Brain microvascular endothelial cell (primary cell): Measurements from ENCODE around the gene CARMIL1.

Experiments
- DNase-seq: peaks from one replicate; pipeline ENCODE4 v3.0.0-alpha.2; 2020
- H3K27ac ChIP-seq: fragments of 250-450 bp; sonication (Bioruptor Pico); 2 replicates; pipeline ENCODE4 v1.5.1; 2020; ENCODE audit warnings: mild to moderate bottlenecking, moderate library complexity
- H3K27me3 ChIP-seq: fragments of 250-450 bp; sonication (Bioruptor Pico); replicated peaks from 2 replicates; pipeline ENCODE4 v1.5.1; 2020; ENCODE audit warnings: mild to moderate bottlenecking
- H3K36me3 ChIP-seq: fragments of 250-450 bp; sonication (Bioruptor Pico); replicated peaks from 2 replicates; pipeline ENCODE4 v1.5.1; 2020; ENCODE audit warnings: mild to moderate bottlenecking
- H3K4me3 ChIP-seq: 2 replicates; pipeline ENCODE4 v1.5.1; 2011; ENCODE audit warnings: low read depth, mild to moderate bottlenecking, control low read depth, low read length, moderate library complexity
- CTCF ChIP-seq: IDR thresholded peaks from 2 replicates; pipeline ENCODE4 v1.5.1; 2011; ENCODE audit warnings: low read depth, mild to moderate bottlenecking, moderate library complexity, low read length, control low read depth, inconsistent platforms; ENCODE audit errors: missing control alignments
- in situ Hi-C: cut with HindIII; loops from 2 replicates; pipeline ENCODE4 v1.10.0; 2017; ENCODE audit warnings: low sequenced_read_pairs, low pct_ligation_motif_present

The CARMIL1 gene

GRCh38 chr6:25277857-25278256 lies 1.3 kb upstream of the CARMIL1 start:
- in situ Hi-C loops = no loop called here
- Histone ChIP-seq H3K36me3 (no peaks in the 10 kb centered on the region), H3K27me3 (no peaks in the 10 kb centered on the region), H3K4me3 (no peak overlapping the region), H3K27ac (no peak overlapping the region)
- TF ChIP-seq CTCF = no peak
- DNase-seq = no peak

GRCh38 chr6:25278261-25278913 lies 787 bp upstream of the CARMIL1 start:
- TF ChIP-seq CTCF = no peak
- Histone ChIP-seq H3K27ac (no peak overlapping the region), H3K27me3 (no peaks in the 10 kb centered on the region), H3K36me3 (no peaks in the 10 kb centered on the region), H3K4me3 (peak overlapping the region; percentile 76)
- DNase-seq = peak; percentile 31
- in situ Hi-C loops = no loop called here

GRCh38 chr6:25279748-25280343 lies 672 bp downstream of the CARMIL1 start:
- no peak for DNase-seq
- no peak for TF ChIP-seq CTCF
- in situ Hi-C loops = no loop called here
- Histone ChIP-seq H3K4me3 (peak overlapping the region; percentile 76), H3K27me3 (no peaks in the 10 kb centered on the region), H3K36me3 (no peaks in the 10 kb centered on the region), H3K27ac (no peak overlapping the region)

- no peak for DNase-seq
- no peak for TF ChIP-seq CTCF
- Histone ChIP-seq H3K27me3 (no peaks in the 10 kb centered on the region), H3K4me3 (peak overlapping the region; percentile 76), H3K27ac (no peak overlapping the region), H3K36me3 (no peaks in the 10 kb centered on the region)
- in situ Hi-C loops = no loop called here
Observed at GRCh38 chr6:25280344-25281074, 1.3 kb downstream of the CARMIL1 start.

DNA sequence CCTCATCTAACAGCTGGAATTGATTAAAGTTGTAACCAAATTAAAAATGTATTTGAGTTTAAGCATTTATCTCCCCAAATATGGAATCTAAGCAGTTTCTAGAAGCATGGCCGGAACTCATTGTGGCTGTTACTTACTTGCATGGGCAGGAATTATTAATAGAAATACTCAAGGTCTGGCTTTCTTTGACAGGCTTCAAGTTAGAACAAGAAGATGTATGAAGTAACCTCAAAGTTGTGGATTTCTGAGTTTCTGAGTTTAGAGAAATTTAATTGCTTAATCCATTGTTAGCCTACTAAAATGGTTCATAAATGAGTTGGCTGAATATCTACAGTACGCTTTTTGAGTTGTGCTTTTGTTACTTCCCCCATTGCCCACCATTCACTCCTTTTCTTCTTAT lies 7.7 kb downstream of the CARMIL1 start:
- DNase-seq = no peak
- no peaks in the 10 kb centered on the region for H3K27me3 ChIP-seq
- H3K4me3 ChIP-seq = no peak overlapping the region
- no peaks in the 10 kb centered on the region for H3K36me3 ChIP-seq
- no peak overlapping the region for H3K27ac ChIP-seq
- TF ChIP-seq CTCF = no peak
- in situ Hi-C loops = no loop called here
